Measurements from ENCODE around the gene INSYN2B.

Gene INSYN2B

GRCh38 chr5:169920474-169920873, 59.8 kb downstream of the INSYN2B start:
- no peak for TF ChIP-seq EZH2 (IDR thresholded peaks at IDR 0.05; ENCODE audit: borderline replicate concordance, low read depth, low read length, severe bottlenecking)
- TF ChIP-seq CTCF (IDR thresholded peaks at IDR 0.05; ENCODE audit: borderline replicate concordance, extremely low read depth, low read length, poor library complexity, severe bottlenecking), result no peak
- peaks cover 8% of the 10 kb centered on the region for H3K4me1 ChIP-seq (ENCODE audit: insufficient read depth, low read length)
- ATAC-seq (ENCODE audit: insufficient read depth, low read depth) (no peak), DNase-seq (no peak)
- no peaks in the 10 kb centered on the region; the same call in 1 of the 2 replicates for H4K20me1 ChIP-seq (ENCODE audit: insufficient read depth, low read length)
- no peaks in the 10 kb centered on the region for H3K79me2 ChIP-seq (ENCODE audit: insufficient read depth, low read length)
- H3K4me3 ChIP-seq (ENCODE audit: low read depth in 1 of 2, low read length in 2 of 2), result no peak overlapping the region
- no peak overlapping the region for H3K27ac ChIP-seq (ENCODE audit: low read length)
- peaks cover 5% of the 10 kb centered on the region; the same call in 1 of the 2 replicates for H3K36me3 ChIP-seq (ENCODE audit: insufficient read depth, low read length)
- H3K9ac ChIP-seq (ENCODE audit: low read depth, low read length), result no peak overlapping the region
- no peaks in the 10 kb centered on the region for H3K9me3 ChIP-seq (ENCODE audit: insufficient read depth, low read length, severe bottlenecking)
- H3K4me2 ChIP-seq (ENCODE audit: insufficient read depth, low read length), result no peak overlapping the region
- H2AFZ ChIP-seq (ENCODE audit: low read depth, low read length), result no peak overlapping the region
- no peaks in the 10 kb centered on the region for H3K27me3 ChIP-seq (ENCODE audit: insufficient read depth, low read length, poor library complexity)

DNA sequence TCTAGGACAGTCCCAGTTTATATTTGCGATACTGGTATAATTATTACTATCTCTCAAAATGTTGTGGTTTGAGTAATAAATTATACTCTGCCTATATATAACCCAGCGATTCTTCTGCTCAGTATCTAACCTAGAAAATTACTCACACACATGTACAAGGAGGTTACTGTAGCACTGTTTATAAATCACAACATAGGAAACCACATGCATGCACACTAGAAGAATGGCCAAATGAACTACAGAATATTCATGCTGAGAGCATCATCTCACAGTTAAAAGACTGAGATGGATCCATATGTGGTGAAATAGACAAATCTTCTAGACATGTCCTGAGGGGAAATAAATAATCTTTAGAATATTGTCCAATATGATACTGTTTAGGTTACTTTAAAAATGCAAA, 62.1 kb downstream of the INSYN2B start:
- no peak for TF ChIP-seq EZH2 (IDR thresholded peaks at IDR 0.05; ENCODE audit: borderline replicate concordance, low read depth, low read length, severe bottlenecking)
- TF ChIP-seq CTCF (IDR thresholded peaks at IDR 0.05; ENCODE audit: borderline replicate concordance, extremely low read depth, low read length, poor library complexity, severe bottlenecking), result no peak
- no peak for ATAC-seq (ENCODE audit: insufficient read depth, low read depth)
- no peaks in the 10 kb centered on the region for H3K79me2 ChIP-seq (ENCODE audit: insufficient read depth, low read length)
- H3K27me3 ChIP-seq (ENCODE audit: insufficient read depth, low read length, poor library complexity), result no peaks in the 10 kb centered on the region
- no peak overlapping the region for H2AFZ ChIP-seq (ENCODE audit: low read depth, low read length)
- no peaks in the 10 kb centered on the region for H3K9me3 ChIP-seq (ENCODE audit: insufficient read depth, low read length, severe bottlenecking)
- H3K36me3 ChIP-seq (ENCODE audit: insufficient read depth, low read length), result peaks cover 4% of the 10 kb centered on the region; the same call in 1 of the 2 replicates
- no peak overlapping the region for H3K4me3 ChIP-seq (ENCODE audit: low read depth in 1 of 2, low read length in 2 of 2)
- H3K4me2 ChIP-seq (ENCODE audit: insufficient read depth, low read length), result no peak overlapping the region
- DNase-seq, result no peak
- H4K20me1 ChIP-seq (ENCODE audit: insufficient read depth, low read length), result no peaks in the 10 kb centered on the region; the same call in 1 of the 2 replicates
- no peaks in the 10 kb centered on the region for H3K4me1 ChIP-seq (ENCODE audit: insufficient read depth, low read length)
- no peak overlapping the region for H3K27ac ChIP-seq (ENCODE audit: low read length)
- no peak overlapping the region for H3K9ac ChIP-seq (ENCODE audit: low read depth, low read length)

DNA sequence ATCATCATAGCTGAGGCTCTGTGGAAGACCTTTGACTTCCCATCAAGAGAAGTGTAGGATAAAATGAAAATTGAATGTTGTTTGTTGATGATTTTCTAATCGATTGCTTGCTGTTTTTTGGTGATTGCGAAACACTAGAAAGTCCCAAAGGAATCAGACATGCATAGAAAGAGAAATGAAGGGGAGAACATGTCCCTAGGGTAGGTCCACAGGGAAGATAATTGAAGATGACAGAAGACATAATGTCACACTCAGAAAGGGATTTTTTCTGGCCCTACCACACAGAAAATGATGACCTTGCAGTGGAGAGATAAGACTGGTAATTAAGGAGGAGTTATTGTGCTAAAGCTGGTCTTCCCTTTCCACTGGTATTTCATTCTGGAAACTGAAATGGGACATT, 62.8 kb downstream of the INSYN2B start:
- Histone ChIP-seq H2AFZ (ENCODE audit: low read depth, low read length) (no peak overlapping the region), H3K27ac (ENCODE audit: low read length) (no peak overlapping the region), H3K4me3 (ENCODE audit: low read depth in 1 of 2, low read length in 2 of 2) (no peak overlapping the region), H3K79me2 (ENCODE audit: insufficient read depth, low read length) (no peaks in the 10 kb centered on the region), H3K9ac (ENCODE audit: low read depth, low read length) (no peak overlapping the region), H3K27me3 (ENCODE audit: insufficient read depth, low read length, poor library complexity) (no peaks in the 10 kb centered on the region), H3K36me3 (ENCODE audit: insufficient read depth, low read length) (peaks cover 4% of the 10 kb centered on the region; the same call in 1 of the 2 replicates), H3K4me1 (ENCODE audit: insufficient read depth, low read length) (no peaks in the 10 kb centered on the region), H4K20me1 (ENCODE audit: insufficient read depth, low read length) (no peaks in the 10 kb centered on the region; the same call in 1 of the 2 replicates), H3K9me3 (ENCODE audit: insufficient read depth, low read length, severe bottlenecking) (no peaks in the 10 kb centered on the region), H3K4me2 (ENCODE audit: insufficient read depth, low read length) (no peak overlapping the region)
- TF ChIP-seq CTCF (IDR thresholded peaks at IDR 0.05; ENCODE audit: borderline replicate concordance, extremely low read depth, low read length, poor library complexity, severe bottlenecking) (no peak), EZH2 (IDR thresholded peaks at IDR 0.05; ENCODE audit: borderline replicate concordance, low read depth, low read length, severe bottlenecking) (no peak)
- ATAC-seq (ENCODE audit: insufficient read depth, low read depth), result no peak
- DNase-seq, result no peak

GRCh38 chr5:169914766-169915165, 65.5 kb downstream of the INSYN2B start:
- Histone ChIP-seq H3K4me3 (ENCODE audit: low read depth in 1 of 2, low read length in 2 of 2) (no peak overlapping the region), H4K20me1 (ENCODE audit: insufficient read depth, low read length) (no peaks in the 10 kb centered on the region), H3K9me3 (ENCODE audit: insufficient read depth, low read length, severe bottlenecking) (no peaks in the 10 kb centered on the region), H3K36me3 (ENCODE audit: insufficient read depth, low read length) (peaks cover 4% of the 10 kb centered on the region; the same call in 1 of the 2 replicates), H3K79me2 (ENCODE audit: insufficient read depth, low read length) (no peaks in the 10 kb centered on the region), H2AFZ (ENCODE audit: low read depth, low read length) (no peak overlapping the region), H3K4me2 (ENCODE audit: insufficient read depth, low read length) (no peak overlapping the region), H3K27me3 (ENCODE audit: insufficient read depth, low read length, poor library complexity) (no peaks in the 10 kb centered on the region), H3K9ac (ENCODE audit: low read depth, low read length) (no peak overlapping the region), H3K4me1 (ENCODE audit: insufficient read depth, low read length) (no peaks in the 10 kb centered on the region), H3K27ac (ENCODE audit: low read length) (no peak overlapping the region)
- DNase-seq, result peak; percentile 8
- TF ChIP-seq EZH2 (IDR thresholded peaks at IDR 0.05; ENCODE audit: borderline replicate concordance, low read depth, low read length, severe bottlenecking) (no peak), CTCF (IDR thresholded peaks at IDR 0.05; ENCODE audit: borderline replicate concordance, extremely low read depth, low read length, poor library complexity, severe bottlenecking) (no peak)
- no peak for ATAC-seq (ENCODE audit: insufficient read depth, low read depth)

All from DND-41 (cell line).